DMS 273 (cell line): ENCODE results near the gene SAMD15.
"Not testable (repeated sequence)": the region's sequence is repeated elsewhere in the genome, so short reads cannot be mapped to it uniquely, and the experiment has no call there.

Experiments used
- DNase-seq: peaks from one replicate; lab custom pipeline; 2025; ENCODE audit not compliant: unreplicated experiment; lab: John Stamatoyannopoulos, UW

SAMD15 gene

GRCh38 chr14:77375164-77375950 is 1.8 kb upstream of the SAMD15 start:
- DNase-seq: no peak

DNA sequence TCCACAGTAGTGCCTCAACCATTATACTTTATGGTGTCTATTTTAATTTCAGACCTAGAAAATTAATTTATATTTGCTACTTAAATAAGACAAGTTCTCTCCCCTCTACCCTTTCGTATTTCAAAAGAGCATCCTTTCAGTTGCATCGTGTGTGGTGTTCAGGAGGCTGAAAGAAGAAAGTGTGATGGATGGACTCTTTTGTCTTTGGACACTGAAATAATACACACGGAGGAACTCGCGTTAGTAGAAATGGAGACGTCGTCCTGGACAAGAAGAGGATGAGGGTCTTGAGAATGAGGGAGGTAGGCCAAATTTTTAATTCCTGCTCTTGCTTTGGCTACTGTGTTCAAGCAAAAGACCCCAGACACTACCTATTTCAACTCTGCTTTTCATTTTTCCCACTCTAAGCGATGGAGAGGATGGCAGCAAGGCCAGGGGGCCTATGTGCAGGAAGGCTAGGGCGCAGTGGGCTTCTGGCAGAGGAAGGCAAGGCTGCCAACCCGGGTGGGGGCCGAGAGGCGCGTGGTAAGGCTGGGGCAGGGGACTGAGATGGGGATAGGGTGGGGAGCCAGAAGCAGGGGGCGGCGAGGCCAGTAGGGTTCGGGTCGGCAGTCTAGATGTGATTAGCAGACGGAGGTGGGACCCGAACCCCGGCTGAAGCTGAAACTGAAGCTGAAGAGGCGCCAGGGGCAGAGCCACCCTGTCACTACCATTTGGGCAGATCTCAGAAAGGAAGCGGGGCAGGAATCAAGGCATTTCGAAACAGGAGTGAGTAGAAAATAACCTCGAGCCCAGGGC is 1.0 kb upstream of the SAMD15 start:
- peak; percentile 74 for DNase-seq

DNA sequence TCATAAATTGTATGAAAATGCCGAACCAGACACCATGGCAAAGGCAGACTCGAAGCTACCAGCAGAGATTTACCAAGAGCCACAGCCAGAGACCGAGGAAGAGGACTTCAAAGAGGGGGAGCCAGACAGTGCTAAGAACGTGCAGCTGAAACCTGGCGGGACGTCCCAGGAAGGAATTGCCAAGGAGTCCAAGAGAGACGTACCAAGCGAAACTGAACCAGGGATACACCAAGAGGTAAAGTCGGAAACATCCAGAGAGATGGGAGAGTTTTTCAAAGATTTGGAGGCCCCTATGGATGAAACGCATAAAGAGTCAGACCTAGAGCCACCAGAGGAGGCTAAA is 294 bp downstream of the SAMD15 start:
- DNase-seq: no peak

DNA sequence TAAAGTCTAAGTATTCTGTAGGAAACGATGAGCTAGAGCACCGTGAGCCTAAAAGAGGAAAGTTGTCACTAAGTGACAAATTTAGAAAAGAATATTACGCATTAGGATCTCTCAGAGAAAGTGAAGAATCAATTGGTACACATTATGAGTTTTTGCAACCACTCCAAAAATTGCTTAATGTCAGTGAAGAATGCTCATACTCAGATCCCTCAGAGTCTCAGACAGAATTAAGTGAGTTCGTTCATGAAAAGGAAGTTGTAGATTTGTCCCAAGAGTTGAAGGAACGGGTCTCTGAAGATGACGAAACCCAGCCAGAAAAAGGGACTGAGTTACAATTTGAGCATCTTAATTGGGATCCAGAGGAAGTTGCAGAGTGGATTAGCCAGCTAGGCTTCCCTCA is 1.5 kb downstream of the SAMD15 start:
- DNase-seq: no peak

DNA sequence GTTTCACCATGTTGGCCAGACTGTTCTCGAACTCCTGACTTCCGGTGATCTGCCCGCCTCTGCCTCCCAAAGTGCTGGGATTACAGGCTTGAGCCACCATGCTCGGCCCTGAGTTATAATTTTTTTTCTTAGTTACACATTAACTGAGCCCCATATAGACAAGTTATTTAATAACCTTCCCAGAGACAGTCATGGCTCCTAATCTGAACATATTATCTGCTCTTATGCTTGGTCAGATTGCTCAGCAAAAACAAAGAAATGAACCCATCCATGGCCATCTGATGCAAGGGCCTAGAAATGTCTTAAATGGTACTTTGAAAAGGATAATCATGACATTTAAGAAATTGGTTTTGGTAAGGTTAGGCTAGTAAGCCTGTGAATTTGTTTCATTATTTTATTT is 13.0 kb downstream of the SAMD15 start:
- DNase-seq: no peak

DNA sequence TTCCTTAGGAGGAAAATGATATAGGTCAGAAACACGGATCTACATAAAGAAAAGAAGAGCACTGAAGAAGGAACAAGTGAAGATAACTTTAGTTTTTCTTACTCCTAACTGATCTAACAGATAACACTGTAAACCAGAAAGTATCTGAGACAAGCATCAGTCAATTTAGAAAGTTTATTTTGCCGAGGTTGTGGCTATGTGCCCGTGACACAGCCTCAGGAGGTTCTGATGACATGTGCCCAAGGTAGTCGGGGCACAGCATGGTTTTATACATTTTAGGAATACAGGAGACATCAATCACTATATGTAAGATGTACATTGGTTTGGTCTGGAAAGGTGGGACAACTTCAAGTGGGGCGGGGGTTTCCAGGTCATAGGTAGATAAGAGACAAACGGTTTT is 23.0 kb downstream of the SAMD15 start:
- DNase-seq: no peak

- peak; percentile 10 for DNase-seq
These were observed 26.6 kb downstream of the SAMD15 start for GRCh38 chr14:77403768-77404167.

- DNase-seq: no peak
These were observed 28.9 kb downstream of the SAMD15 start for GRCh38 chr14:77406086-77406485.

GRCh38 chr14:77406718-77407117 is 29.5 kb downstream of the SAMD15 start:
- no peak for DNase-seq

DNA sequence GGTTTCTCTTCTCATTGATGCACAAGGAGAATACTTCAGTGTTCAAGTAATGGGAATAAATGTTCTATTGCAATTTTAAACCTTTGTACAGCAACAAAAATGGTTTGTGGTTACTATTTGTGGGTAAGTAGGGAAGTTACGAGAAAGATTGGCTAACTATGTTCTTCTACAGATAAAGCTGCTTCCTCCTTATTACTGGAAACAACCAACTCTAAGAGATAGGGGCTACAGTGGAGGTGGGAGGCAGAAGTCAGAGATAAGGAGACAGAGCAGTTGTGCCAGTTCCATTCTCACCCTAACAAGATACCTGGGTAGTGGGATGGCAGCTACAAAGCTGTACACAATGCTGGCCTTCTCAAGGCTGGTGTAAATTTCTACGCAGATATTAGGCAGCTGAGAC is 30.0 kb downstream of the SAMD15 start:
- DNase-seq: no peak

DNA sequence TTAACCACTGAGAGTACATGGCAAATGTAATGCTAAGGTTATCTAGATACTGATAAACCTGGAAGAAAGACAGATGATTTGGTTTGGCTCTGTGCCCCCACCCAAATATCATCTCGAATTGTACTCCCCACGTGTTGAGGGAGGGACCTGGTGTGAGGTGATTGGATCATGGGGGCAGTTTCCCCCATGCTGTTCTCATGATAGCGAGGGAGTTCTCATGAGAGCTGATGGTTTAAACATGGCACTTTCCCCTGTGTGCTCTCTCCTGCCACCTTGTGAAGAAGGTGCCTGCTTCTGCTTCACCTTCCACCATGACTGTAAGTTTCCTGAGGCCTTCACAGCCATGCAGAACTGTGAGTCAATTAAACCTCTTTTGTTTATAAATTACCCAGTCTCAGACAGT is 32.0 kb downstream of the SAMD15 start:
- DNase-seq: peak; percentile 48

DNA sequence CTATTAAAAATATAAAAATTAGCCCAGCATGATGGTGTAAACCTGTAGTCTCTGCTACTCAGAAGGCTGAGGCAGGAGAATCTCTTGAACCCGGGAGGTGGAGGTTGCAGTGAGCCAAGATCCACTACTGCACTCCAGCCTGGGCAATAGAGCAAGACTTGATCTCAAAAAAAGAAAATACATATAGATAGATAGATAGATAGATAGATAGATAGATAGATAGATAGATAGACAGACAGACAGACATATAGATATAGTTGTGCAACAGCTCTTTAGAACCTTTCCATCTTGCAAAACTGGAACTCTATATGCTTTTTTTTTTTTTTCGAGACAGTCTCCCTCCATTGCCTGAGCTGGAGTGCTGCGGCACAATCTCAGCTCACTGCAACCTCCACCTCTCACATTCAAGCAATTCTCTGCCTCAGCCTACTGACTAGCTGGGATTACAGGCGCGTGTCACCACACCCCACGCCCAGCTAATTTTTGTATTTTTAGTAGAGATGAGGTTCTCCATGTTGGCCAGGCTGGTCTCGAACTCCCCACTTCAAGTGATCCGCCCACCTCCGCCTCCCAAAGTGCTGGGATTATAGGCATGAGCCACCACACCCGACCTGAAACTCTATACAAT is 38.3 kb downstream of the SAMD15 start:
- not testable (repeated sequence) for DNase-seq

- not testable (repeated sequence) for DNase-seq
These were observed 38.9 kb downstream of the SAMD15 start for GRCh38 chr14:77416098-77416497.

DNA sequence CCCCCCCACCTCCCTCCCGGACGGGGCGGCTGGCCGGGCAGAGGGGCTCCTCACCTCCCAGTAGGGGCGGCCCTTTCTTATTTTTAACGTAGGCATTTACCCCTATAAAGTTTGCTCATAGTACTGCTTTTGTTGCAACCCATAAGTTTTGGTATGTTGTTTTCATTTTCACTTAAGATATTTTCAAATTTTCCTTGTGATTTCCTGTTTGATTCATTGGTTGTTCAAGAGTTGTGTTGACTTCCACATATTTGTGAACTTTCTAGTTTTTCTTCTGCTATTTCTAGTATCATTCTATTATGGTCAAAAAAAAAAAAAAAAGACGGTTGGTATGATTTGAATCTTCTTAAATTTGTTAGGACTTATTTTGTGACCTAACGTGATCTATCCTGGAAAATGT is 39.7 kb downstream of the SAMD15 start:
- DNase-seq: no peak

- DNase-seq: no peak
These were observed 44.0 kb downstream of the SAMD15 start for GRCh38 chr14:77421201-77421600.

DNA sequence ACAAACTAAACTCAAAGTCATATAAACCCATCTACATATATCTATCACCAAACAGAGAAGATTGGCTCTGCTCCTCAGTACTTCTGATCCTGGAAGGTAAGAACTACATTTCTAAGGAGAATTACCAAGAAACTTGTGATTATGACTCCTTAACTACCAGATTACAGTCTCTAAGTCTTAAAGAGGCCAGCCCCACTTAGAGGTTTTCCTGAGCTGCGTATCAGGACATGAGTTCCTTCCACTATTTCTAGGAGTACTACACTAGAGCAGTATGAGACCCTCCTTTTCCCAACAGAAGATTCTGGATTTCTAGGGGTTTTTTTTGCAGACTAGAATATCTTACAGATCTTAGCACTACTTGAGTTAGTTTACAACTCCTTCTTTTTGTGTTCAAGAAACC is 46.2 kb downstream of the SAMD15 start, which contains the start of gene NOXRED1:
NOXRED1 (minus strand) TSS at position 101 of the 400 bp plus-strand sequence. CDS start 634 bp downstream, outside the sequence.
- no peak for DNase-seq

- no peak for DNase-seq
These were observed 47.7 kb downstream of the SAMD15 start for GRCh38 chr14:77424862-77425261.

DNA sequence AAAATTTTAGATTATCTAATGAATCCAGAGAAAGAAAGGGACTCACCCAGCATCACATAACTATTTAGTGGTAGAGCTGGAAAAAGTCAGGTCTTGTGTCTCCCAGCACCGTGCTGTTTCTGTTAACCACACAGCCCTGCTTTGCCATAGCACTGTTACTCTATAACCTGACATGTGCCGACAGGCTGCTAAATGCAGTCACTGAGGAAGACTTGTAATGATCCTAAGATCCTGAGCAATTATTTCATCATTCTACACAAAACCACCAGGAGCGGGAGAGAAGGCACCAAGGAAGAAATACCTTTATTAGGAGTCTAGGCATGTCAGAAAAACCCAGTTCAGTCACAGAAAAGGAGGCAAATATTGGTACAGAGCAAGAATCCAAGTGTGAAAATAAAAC is 49.2 kb downstream of the SAMD15 start:
- no peak for DNase-seq

DNA sequence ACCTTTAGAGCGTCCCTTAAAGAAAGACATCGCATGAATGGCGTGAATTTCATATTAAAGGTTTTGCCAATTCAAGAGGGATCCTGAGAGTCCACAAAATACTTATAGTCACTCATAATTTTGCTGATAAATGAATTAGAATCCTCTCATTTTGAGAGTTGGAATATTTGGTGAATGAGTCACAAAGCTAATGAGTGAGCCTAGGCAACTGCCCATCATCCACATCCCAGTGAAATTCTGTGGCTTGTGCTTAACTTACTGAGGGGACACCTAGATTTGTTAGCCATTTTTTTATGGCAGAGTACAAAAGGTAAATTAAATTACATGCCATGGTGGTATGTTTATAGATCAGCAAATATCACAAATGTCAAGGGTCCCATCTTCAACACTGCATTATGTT is 58.9 kb downstream of the SAMD15 start:
- no peak for DNase-seq

- no peak for DNase-seq
These were observed 61.4 kb downstream of the SAMD15 start for GRCh38 chr14:77438596-77438995.

DNA sequence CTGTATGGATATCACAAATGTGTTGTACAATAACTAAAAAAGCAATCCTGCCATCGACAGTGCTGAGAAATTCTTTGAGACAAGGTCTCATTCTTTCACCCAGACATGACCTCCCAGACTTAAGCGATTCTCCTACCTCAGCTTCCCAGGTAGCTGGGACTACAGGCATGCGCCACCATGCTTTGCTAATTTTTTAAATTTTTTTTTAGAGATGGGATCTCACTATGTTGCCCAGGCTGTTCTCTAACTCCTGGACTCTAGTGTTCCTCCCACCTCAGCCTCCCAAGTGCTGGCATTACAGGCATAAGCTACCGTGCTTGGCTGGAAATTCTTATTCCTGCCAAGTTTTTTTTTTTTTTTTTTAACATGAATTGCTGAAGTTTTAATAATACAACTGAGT is 62.7 kb downstream of the SAMD15 start:
- no peak for DNase-seq
